GM12878 (cell line): ENCODE results near the gene CELF2. TPM values are rescaled to one million over a fixed set of nuclear protein-coding genes. Genes with fewer than 3 reads are reported as not detected.

Experiments
- BHLHE40 ChIP-seq, 2 experiments: fragments of 450-650 bp in 1 of 2; IDR thresholded peaks; 2 replicates each; pipeline ENCODE4 v1.6.1; 2011 to 2017; ENCODE audit warnings: low read depth in 2 of 2, borderline replicate concordance in 1 of 2, improper control_type of control experiment in 1 of 2, low read length in 1 of 2, mild to moderate bottlenecking in 1 of 2
- CHD1 ChIP-seq: IDR thresholded peaks from 2 replicates; pipeline ENCODE4 v1.6.1; 2012; ENCODE audit warnings: low read depth, low read length, improper control_type of control experiment
- EED ChIP-seq: sonication (generic); IDR thresholded peaks from 2 replicates; pipeline ENCODE4 v1.6.1; 2016; ENCODE audit warnings: antibody characterized with exemption, low read depth
- EP300 ChIP-seq, 2 experiments: fragments of 150-350 bp in 1 of 2; IDR thresholded peaks; 2 replicates each; pipeline ENCODE4 v1.6.1; 2011 to 2012; ENCODE audit warnings: low read depth in 2 of 2, low read length in 2 of 2, borderline replicate concordance in 1 of 2, improper control_type of control experiment in 1 of 2, inconsistent platforms in 1 of 2; ENCODE audit not compliant: control insufficient read depth in 1 of 2
- ETV6 ChIP-seq, 2 experiments: fragments of 450-650 bp in 1 of 2; IDR thresholded peaks in 1 of 2; conservative IDR thresholded peaks in 1 of 2; 2 replicates each; pipeline ENCODE4 v1.6.1; 2014; ENCODE audit warnings: antibody characterized with exemption in 1 of 2, borderline replicate concordance in 1 of 2, low read depth in 1 of 2, mild to moderate bottlenecking in 1 of 2, moderate library complexity in 1 of 2
- FOS ChIP-seq: IDR thresholded peaks from 3 replicates; pipeline ENCODE4 v1.6.1; 2011; ENCODE audit warnings: borderline replicate concordance; ENCODE audit not compliant: insufficient read length; ENCODE audit errors: extremely low read depth
- GATAD2B ChIP-seq: fragments of 450-650 bp; conservative IDR thresholded peaks from 2 replicates; pipeline ENCODE4 v1.6.1; 2017; ENCODE audit warnings: low read depth, mild to moderate bottlenecking, moderate library complexity
- IKZF2 ChIP-seq, 2 experiments: fragments of 450-650 bp; IDR thresholded peaks; 2 replicates each; pipeline ENCODE4 v1.6.1; 2017; ENCODE audit warnings: mild to moderate bottlenecking in 2 of 2, moderate library complexity in 2 of 2
- IRF4 ChIP-seq: IDR thresholded peaks from 2 replicates; pipeline ENCODE4 v1.6.1; 2011; ENCODE audit warnings: low read depth, low read length
- KLF5 ChIP-seq: fragments of 450-650 bp; IDR thresholded peaks from 2 replicates; pipeline ENCODE4 v1.6.1; 2014; ENCODE audit warnings: mild to moderate bottlenecking; ENCODE audit not compliant: partially characterized antibody
- PML ChIP-seq: IDR thresholded peaks from 2 replicates; pipeline ENCODE4 v1.6.1; 2012; ENCODE audit warnings: low read length, inconsistent platforms
- RAD21 ChIP-seq: IDR thresholded peaks from 2 replicates; pipeline ENCODE4 v1.6.1; 2011; ENCODE audit warnings: mild to moderate bottlenecking, low read depth, low read length, moderate library complexity; ENCODE audit not compliant: insufficient read depth
- RUNX3 ChIP-seq: IDR thresholded peaks from 2 replicates; pipeline ENCODE4 v1.6.1; 2012; ENCODE audit warnings: low read length, inconsistent platforms
- SMARCA5 ChIP-seq: fragments of 450-650 bp; IDR thresholded peaks from 2 replicates; pipeline ENCODE4 v1.6.1; 2017; ENCODE audit warnings: mild to moderate bottlenecking
- TAF1 ChIP-seq: IDR thresholded peaks from 2 replicates; pipeline ENCODE4 v1.6.1; 2011; ENCODE audit warnings: mild to moderate bottlenecking, low read depth, low read length, borderline replicate concordance
- YBX1 ChIP-seq: fragments of 450-650 bp; IDR thresholded peaks from 2 replicates; pipeline ENCODE4 v1.6.1; 2016; ENCODE audit warnings: antibody characterized with exemption
- YY1 ChIP-seq: IDR thresholded peaks from 2 replicates; pipeline ENCODE4 v1.6.1; 2011; ENCODE audit warnings: low read depth, mild to moderate bottlenecking, low read length
- polyA plus RNA-seq, 11 experiments: library from polyadenylated mRNA; depleted of rRNA in 4 of 11; unstranded in 6 of 11; stranded (reverse) in 5 of 11; fragments of >200 nt; fragmentation: Nextera tagmentation in 4 of 11; fragmentation: Illumina TruSeq in 1 of 11; extraction: Ambion mirVana in 4 of 11; extraction: Trizol in 1 of 11; gene quantifications; 1 replicate in 1 of 11; 2 replicates in 10 of 11; pipeline versions ENCODE4 v1.2.1 to v1.2.3, GENCODE V29; 2011 to 2016; ENCODE audit warnings: inconsistent platforms in 2 of 11, missing spikeins in 2 of 11, low read depth in 1 of 11
- total RNA-seq, 4 experiments: library from RNA; depleted of rRNA in 3 of 4; stranded (reverse); fragments of >200 nt in 3 of 4; fragmentation: Illumina TruSeq in 1 of 4; extraction: Trizol in 1 of 4; gene quantifications; 2 replicates each; pipeline versions ENCODE4 v1.2.1 to v1.2.3, GENCODE V29; 2013 to 2021
- TF ChIP-seq, protein P1 (sequence below): fragments of 450-650 bp; IDR thresholded peaks from 2 replicates; pipeline ENCODE4 v1.6.1; 2017; ENCODE audit warnings: mild to moderate bottlenecking
- TF ChIP-seq, protein P2 (sequence below): fragments of 450-650 bp; IDR thresholded peaks from 2 replicates; pipeline ENCODE4 v1.6.1; 2017; ENCODE audit warnings: mild to moderate bottlenecking, moderate library complexity
- TF ChIP-seq, protein P3 (sequence below): fragments of 450-650 bp; IDR thresholded peaks from 2 replicates; pipeline ENCODE4 v1.6.1; 2017; ENCODE audit warnings: antibody characterized with exemption, mild to moderate bottlenecking, moderate library complexity

CELF2 gene
- total and polyA plus RNA-seq, 10 of the 15 experiments (the other 5 are each of a cell fraction or from before 2014, with no cell fraction given): 20.8 to 129 (median 86.3) TPM

DNA sequence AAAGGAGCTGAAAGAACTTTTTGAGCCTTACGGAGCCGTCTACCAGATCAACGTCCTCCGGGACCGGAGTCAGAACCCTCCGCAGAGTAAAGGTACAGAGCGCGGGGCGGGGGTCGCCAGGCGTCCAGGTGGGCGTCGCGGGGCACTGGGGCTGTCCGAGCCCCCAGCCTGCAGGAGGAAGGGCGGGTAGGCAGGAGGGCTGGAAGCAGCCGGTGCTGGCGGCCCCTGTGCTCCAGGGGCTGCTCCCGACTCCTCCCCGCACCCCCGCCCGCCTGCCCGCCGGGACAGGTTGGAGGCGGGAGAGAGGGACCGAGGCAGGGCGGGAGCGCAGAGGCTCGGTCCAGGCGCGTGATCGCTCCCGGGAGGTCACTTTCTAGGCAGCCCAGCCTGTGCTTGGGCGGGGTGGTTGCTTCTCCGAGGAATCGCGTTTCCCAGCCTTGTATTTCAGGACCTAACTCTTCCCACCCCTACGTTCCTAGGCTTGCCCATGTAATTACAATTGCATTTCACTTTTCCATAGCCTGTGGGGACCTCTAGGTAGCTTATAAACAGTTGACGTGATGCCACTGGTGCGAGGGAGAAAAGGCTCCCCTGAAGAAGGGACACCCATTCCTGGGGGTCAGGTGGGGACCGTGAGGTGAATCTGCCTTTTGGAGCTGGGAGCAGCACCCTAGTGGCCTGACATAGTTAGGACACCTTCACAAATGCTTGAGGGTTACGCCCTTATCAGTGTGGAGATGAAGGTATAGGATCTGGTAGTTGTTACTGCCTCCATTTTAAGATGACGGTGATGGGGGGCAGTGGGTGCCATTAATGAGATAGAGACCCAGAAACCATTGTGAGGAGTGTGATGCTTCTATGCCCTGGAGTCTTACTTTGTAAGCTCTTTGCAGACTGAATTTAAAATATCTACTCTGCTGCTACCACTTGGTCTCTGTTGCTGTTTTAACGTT is 148.2 kb downstream of the CELF2 start (continued):
- TF ChIP-seq ETV6 (conservative IDR thresholded peaks at IDR 0.05 in 1 of 2, IDR thresholded peaks at IDR 0.05 in 1 of 2; ENCODE audit: borderline replicate concordance in 1 of 2, low read depth in 1 of 2) (no peak; a peak in 1 of 4 replicates), RUNX3 (no peak), GATAD2B (peak; percentile 35; the same call in 1 of the 2 replicates), EED (peak; percentile 92), FOS (no peak), PML (no peak), IKZF2 (IDR thresholded peaks at IDR 0.05) (peak; percentile 84 to 86; a peak in 3 of 4 replicates), SMARCA5 (peak; percentile 94), CHD1 (peak; percentile 60; the same call in 1 of the 2 replicates), BHLHE40 (IDR thresholded peaks at IDR 0.05; ENCODE audit: borderline replicate concordance in 1 of 2, low read depth in 2 of 2, low read length in 1 of 2) (peak; percentile 24 to 25; a peak in 1 of 4 replicates), TAF1 (peak; percentile 57; the same call in 1 of the 2 replicates), YY1 (peak; percentile 95), EP300 (IDR thresholded peaks at IDR 0.05; ENCODE audit: borderline replicate concordance in 1 of 2, control insufficient read depth in 1 of 2, low read depth in 2 of 2, low read length in 2 of 2) (no peak), RAD21 (peak; percentile 68), IRF4 (peak; percentile 83), KLF5 (no peak), YBX1 (no peak)
- TF ChIP-seq, protein P1, sequence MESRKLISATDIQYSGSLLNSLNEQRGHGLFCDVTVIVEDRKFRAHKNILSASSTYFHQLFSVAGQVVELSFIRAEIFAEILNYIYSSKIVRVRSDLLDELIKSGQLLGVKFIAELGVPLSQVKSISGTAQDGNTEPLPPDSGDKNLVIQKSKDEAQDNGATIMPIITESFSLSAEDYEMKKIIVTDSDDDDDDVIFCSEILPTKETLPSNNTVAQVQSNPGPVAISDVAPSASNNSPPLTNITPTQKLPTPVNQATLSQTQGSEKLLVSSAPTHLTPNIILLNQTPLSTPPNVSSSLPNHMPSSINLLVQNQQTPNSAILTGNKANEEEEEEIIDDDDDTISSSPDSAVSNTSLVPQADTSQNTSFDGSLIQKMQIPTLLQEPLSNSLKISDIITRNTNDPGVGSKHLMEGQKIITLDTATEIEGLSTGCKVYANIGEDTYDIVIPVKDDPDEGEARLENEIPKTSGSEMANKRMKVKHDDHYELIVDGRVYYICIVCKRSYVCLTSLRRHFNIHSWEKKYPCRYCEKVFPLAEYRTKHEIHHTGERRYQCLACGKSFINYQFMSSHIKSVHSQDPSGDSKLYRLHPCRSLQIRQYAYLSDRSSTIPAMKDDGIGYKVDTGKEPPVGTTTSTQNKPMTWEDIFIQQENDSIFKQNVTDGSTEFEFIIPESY: no peak
- TF ChIP-seq, protein P2, sequence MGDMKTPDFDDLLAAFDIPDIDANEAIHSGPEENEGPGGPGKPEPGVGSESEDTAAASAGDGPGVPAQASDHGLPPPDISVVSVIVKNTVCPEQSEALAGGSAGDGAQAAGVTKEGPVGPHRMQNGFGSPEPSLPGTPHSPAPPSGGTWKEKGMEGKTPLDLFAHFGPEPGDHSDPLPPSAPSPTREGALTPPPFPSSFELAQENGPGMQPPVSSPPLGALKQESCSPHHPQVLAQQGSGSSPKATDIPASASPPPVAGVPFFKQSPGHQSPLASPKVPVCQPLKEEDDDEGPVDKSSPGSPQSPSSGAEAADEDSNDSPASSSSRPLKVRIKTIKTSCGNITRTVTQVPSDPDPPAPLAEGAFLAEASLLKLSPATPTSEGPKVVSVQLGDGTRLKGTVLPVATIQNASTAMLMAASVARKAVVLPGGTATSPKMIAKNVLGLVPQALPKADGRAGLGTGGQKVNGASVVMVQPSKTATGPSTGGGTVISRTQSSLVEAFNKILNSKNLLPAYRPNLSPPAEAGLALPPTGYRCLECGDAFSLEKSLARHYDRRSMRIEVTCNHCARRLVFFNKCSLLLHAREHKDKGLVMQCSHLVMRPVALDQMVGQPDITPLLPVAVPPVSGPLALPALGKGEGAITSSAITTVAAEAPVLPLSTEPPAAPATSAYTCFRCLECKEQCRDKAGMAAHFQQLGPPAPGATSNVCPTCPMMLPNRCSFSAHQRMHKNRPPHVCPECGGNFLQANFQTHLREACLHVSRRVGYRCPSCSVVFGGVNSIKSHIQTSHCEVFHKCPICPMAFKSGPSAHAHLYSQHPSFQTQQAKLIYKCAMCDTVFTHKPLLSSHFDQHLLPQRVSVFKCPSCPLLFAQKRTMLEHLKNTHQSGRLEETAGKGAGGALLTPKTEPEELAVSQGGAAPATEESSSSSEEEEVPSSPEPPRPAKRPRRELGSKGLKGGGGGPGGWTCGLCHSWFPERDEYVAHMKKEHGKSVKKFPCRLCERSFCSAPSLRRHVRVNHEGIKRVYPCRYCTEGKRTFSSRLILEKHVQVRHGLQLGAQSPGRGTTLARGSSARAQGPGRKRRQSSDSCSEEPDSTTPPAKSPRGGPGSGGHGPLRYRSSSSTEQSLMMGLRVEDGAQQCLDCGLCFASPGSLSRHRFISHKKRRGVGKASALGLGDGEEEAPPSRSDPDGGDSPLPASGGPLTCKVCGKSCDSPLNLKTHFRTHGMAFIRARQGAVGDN: peak; percentile 33; the same call in 1 of the 2 replicates
- TF ChIP-seq, protein P3, sequence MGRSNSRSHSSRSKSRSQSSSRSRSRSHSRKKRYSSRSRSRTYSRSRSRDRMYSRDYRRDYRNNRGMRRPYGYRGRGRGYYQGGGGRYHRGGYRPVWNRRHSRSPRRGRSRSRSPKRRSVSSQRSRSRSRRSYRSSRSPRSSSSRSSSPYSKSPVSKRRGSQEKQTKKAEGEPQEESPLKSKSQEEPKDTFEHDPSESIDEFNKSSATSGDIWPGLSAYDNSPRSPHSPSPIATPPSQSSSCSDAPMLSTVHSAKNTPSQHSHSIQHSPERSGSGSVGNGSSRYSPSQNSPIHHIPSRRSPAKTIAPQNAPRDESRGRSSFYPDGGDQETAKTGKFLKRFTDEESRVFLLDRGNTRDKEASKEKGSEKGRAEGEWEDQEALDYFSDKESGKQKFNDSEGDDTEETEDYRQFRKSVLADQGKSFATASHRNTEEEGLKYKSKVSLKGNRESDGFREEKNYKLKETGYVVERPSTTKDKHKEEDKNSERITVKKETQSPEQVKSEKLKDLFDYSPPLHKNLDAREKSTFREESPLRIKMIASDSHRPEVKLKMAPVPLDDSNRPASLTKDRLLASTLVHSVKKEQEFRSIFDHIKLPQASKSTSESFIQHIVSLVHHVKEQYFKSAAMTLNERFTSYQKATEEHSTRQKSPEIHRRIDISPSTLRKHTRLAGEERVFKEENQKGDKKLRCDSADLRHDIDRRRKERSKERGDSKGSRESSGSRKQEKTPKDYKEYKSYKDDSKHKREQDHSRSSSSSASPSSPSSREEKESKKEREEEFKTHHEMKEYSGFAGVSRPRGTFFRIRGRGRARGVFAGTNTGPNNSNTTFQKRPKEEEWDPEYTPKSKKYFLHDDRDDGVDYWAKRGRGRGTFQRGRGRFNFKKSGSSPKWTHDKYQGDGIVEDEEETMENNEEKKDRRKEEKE: no peak
